Measurements from ENCODE around the gene BACH2. TPM values are rescaled to one million over a fixed set of nuclear protein-coding genes. Genes with fewer than 3 reads are reported as not detected.

The BACH2 gene
- total and polyA plus RNA-seq, 7 donors = under 0.01 to 5.6 (median 1.4) TPM

DNA sequence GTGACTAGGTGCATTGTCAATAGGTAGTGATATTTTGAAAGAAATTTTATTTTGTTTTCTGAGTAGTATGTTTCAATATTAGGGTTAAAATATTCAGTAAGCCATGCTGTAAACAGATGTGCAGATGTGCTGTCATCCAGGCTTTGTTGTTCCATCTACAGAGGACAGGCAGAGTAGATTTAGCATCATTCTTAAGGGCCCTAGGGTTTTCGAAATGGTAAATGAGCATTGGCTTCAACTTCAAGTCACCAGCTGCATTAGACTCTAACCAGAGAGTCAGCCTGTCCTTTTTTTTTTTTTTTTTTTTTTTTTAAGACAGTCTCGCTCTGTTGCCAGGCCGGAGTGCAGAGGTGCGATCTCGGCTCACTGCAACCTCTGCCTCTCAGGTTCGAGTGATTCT lies 27.1 kb upstream of the BACH2 start:
- intact Hi-C loops (cut with DNase I) = no loop called here
- H3K4me1 ChIP-seq = no peaks in the 10 kb centered on the region
- no peak overlapping the region for H3K4me3 ChIP-seq
- H3K27ac ChIP-seq = no peak overlapping the region
- no peak for TF ChIP-seq EP300 (IDR thresholded peaks at IDR 0.05)
- TF ChIP-seq POLR2A (IDR thresholded peaks at IDR 0.05) = no peak
- TF ChIP-seq, protein P1, sequence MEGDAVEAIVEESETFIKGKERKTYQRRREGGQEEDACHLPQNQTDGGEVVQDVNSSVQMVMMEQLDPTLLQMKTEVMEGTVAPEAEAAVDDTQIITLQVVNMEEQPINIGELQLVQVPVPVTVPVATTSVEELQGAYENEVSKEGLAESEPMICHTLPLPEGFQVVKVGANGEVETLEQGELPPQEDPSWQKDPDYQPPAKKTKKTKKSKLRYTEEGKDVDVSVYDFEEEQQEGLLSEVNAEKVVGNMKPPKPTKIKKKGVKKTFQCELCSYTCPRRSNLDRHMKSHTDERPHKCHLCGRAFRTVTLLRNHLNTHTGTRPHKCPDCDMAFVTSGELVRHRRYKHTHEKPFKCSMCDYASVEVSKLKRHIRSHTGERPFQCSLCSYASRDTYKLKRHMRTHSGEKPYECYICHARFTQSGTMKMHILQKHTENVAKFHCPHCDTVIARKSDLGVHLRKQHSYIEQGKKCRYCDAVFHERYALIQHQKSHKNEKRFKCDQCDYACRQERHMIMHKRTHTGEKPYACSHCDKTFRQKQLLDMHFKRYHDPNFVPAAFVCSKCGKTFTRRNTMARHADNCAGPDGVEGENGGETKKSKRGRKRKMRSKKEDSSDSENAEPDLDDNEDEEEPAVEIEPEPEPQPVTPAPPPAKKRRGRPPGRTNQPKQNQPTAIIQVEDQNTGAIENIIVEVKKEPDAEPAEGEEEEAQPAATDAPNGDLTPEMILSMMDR (IDR thresholded peaks at IDR 0.05) = no peak
- no peak for TF ChIP-seq POLR2AphosphoS5 (IDR thresholded peaks at IDR 0.05)
- DNase-seq = no peak
- WGBS, 2 donors = 94 to 95% methylated on average over 6 of the region's 6 CpGs
- no peaks in the 10 kb centered on the region for H3K36me3 ChIP-seq
- no peaks in the 10 kb centered on the region for H3K27me3 ChIP-seq
- no peaks in the 10 kb centered on the region for H3K9me3 ChIP-seq

DNA sequence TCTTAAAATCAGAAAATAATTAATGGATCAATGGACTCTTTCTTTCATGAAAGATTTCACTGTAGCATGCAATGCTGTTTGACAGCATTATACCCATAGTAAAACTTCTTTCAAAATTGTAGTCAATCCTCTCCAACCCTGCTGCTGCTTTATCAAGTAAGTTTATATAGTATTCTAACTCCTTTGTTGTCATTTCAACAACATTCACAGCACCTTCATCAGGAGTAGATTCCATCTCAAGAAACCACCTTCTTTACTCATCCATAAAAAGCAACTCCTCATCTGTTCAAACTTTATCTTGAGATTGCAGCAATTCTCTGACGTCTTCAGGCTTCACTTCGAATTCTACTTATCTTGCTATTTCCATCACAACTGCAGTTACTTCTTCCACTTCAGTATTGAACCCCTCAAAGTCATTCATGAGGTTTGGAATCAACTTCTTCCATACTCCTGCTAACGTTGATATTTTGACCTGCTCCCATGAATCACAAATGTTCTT lies 26.4 kb upstream of the BACH2 start:
- DNase-seq = no peak
- TF ChIP-seq, protein P1 (IDR thresholded peaks at IDR 0.05) = no peak
- TF ChIP-seq EP300 (IDR thresholded peaks at IDR 0.05) = no peak
- TF ChIP-seq POLR2AphosphoS5 (IDR thresholded peaks at IDR 0.05) = no peak
- TF ChIP-seq POLR2A (IDR thresholded peaks at IDR 0.05) = no peak
- Histone ChIP-seq H3K4me3 (no peak overlapping the region), H3K9me3 (no peaks in the 10 kb centered on the region), H3K36me3 (no peaks in the 10 kb centered on the region), H3K27ac (no peak overlapping the region), H3K4me1 (no peaks in the 10 kb centered on the region), H3K27me3 (no peaks in the 10 kb centered on the region)
- intact Hi-C loops (cut with DNase I) = no loop called here
- WGBS, 2 donors = 87 to 88% methylated on average over 3 of the region's 3 CpGs

DNA sequence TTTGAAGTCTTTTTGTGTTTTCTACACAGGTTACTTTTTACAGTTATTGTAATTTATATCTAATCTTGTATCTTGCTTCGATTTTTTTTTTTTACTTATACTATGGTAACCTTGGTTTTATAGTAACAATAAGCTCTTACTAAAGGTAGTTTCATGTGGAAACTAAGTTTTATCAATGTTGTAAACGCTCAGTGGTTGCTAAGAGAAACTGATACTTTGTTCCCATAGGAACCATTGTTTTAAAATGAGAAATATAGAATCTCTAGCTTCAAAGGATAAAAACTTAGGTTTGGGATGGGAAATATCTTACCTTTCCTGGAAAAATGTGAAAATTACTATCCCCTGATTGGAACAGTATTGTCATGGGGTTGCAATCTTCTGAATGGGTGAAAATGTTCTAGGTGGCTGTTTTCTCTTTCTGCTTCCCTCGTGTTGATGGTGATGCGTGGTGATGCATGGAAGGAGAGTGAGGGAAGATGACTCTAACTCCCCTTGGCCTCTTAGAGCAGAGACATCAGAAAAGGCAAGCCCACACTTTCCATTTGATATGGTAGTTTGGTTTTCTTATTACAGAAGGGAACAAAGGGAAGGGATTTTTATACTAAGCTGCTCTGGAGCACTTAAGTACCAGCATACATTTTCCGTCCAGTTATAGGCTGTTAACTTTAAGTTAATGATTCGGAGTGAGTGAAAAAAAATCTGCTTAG lies 23.5 kb upstream of the BACH2 start:
- WGBS, 2 donors = 55 to 77% methylated on average over 6 of the region's 6 CpGs
- H3K4me3 ChIP-seq = no peak overlapping the region
- no peaks in the 10 kb centered on the region for H3K4me1 ChIP-seq
- TF ChIP-seq POLR2AphosphoS5 (IDR thresholded peaks at IDR 0.05) (no peak), EP300 (IDR thresholded peaks at IDR 0.05) (no peak), POLR2A (IDR thresholded peaks at IDR 0.05) (no peak)
- TF ChIP-seq, protein P1 (IDR thresholded peaks at IDR 0.05) = no peak
- H3K27me3 ChIP-seq = no peaks in the 10 kb centered on the region
- no peak for DNase-seq
- no peaks in the 10 kb centered on the region for H3K9me3 ChIP-seq
- H3K27ac ChIP-seq = no peak overlapping the region
- intact Hi-C loops (cut with DNase I) = no loop called here
- no peaks in the 10 kb centered on the region for H3K36me3 ChIP-seq

DNA sequence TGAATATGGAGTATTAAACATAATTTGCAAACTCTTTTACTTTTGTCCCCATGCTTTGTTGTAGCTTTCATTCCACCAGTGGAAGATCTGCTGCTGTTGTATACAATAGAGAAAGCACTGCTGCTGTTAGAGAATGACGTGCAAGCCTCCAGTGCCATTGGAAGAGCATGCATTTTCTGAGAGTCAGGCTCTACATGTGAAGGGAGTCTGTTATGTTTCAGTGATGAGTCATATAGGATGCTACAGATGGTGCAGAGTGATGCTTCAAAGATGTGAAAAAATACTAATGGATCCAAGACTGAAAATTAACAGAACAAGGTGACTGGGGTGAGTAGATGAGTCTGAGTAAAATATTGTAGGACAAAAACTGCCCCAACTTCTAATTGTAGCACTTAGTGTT lies 22.4 kb upstream of the BACH2 start:
- H3K4me3 ChIP-seq = no peak overlapping the region
- no peaks in the 10 kb centered on the region for H3K36me3 ChIP-seq
- no peaks in the 10 kb centered on the region for H3K9me3 ChIP-seq
- DNase-seq = no peak
- WGBS, 2 donors = 73 to 78% methylated on average over 1 of the region's 1 CpG
- TF ChIP-seq EP300 (IDR thresholded peaks at IDR 0.05) (no peak), POLR2AphosphoS5 (IDR thresholded peaks at IDR 0.05) (no peak), POLR2A (IDR thresholded peaks at IDR 0.05) (no peak)
- TF ChIP-seq, protein P1 (IDR thresholded peaks at IDR 0.05) = no peak
- intact Hi-C loops (cut with DNase I) = no loop called here
- no peak overlapping the region for H3K27ac ChIP-seq
- no peaks in the 10 kb centered on the region for H3K4me1 ChIP-seq
- no peaks in the 10 kb centered on the region for H3K27me3 ChIP-seq

DNA sequence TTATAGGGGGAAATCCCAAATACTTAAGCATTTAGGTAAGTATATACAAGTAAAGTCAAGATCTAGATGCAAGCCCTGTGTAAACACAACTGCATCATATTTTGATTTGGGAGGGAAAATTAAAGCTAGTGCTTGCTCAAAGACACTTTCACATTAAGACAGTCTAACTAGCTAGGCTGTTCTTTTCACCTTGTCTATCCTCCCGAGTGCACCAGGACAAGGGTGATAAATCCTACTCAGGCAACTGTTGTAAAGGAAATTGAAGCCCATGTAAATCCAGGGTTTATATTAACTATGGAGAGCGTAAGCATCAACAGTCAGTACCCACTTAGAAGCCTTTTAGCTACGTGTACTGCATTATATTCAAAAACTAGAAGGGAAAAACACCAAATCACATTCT lies 19.3 kb upstream of the BACH2 start:
- H3K36me3 ChIP-seq = no peaks in the 10 kb centered on the region
- H3K4me3 ChIP-seq = no peak overlapping the region
- 20 to 54% methylated on average over 3 of the region's 3 CpGs for WGBS, 2 donors

More for the DNA sequence above, 19.3 kb upstream of the BACH2 start:
- Histone ChIP-seq H3K9me3 (no peaks in the 10 kb centered on the region), H3K27me3 (no peaks in the 10 kb centered on the region), H3K27ac (no peak overlapping the region), H3K4me1 (no peaks in the 10 kb centered on the region)
- intact Hi-C loops (cut with DNase I) = no loop called here
- no peak for DNase-seq
- no peak for TF ChIP-seq POLR2AphosphoS5 (IDR thresholded peaks at IDR 0.05)
- no peak for TF ChIP-seq POLR2A (IDR thresholded peaks at IDR 0.05)
- TF ChIP-seq, protein P1 (IDR thresholded peaks at IDR 0.05) = no peak
- TF ChIP-seq EP300 (IDR thresholded peaks at IDR 0.05) = no peak
